IMR-90 (cell line): ENCODE data around the gene PIP4K2A. TPM values are rescaled to one million over a fixed set of nuclear protein-coding genes. Genes with fewer than 3 reads are reported as not detected.

Experiments used
- ATAC-seq: fragments of 200-7000 bp; cut with Tn5 transposase; 2 replicates; pipeline ENCODE4 v1.9.1; 2020; ENCODE audit warnings: low read depth, mild to moderate bottlenecking, moderate library complexity
- BruUV-seq: library from RNA; stranded (reverse); fragments of 400-500 nt; replicated peaks from 2 replicates; lab custom pipeline; 2021; lab: Mats Ljungman, UMichigan
- CTCF ChIA-PET: fragments of 300-600 bp; formaldehyde crosslinking; extraction: SDS; loops from one replicate; lab custom pipeline; 2021; ENCODE audit warnings: antibody characterized with exemption; lab: Yijun Ruan, JAX
- POLR2A ChIA-PET: fragments of 300-600 bp; sonication (Branson Sonifier 250); formaldehyde crosslinking; loops from one replicate; lab custom pipeline; 2022; ENCODE audit warnings: antibody characterized with exemption; ENCODE audit not compliant: unreplicated experiment; lab: Charles Lee
- DNase-seq: peaks from one replicate; pipeline ENCODE4 v3.0.0; 2013
- H2AFZ ChIP-seq: replicated peaks from 2 replicates; pipeline ENCODE3; 2013; ENCODE audit warnings: low read length, mild to moderate bottlenecking; ENCODE audit not compliant: poor library complexity
- H2AK5ac ChIP-seq: 2 replicates; pipeline ENCODE4 v1.6.1; 2013; ENCODE audit warnings: low read depth, low read length, inconsistent platforms
- H2AK9ac ChIP-seq: replicated peaks from 2 replicates; pipeline ENCODE3; 2013; ENCODE audit warnings: mild to moderate bottlenecking, low read depth, low read length, moderate library complexity; ENCODE audit not compliant: poor library complexity
- H2BK120ac ChIP-seq: 2 replicates; pipeline ENCODE4 v1.6.1; 2013; ENCODE audit warnings: low read depth, low read length, inconsistent platforms
- H2BK15ac ChIP-seq: 3 replicates; pipeline ENCODE4 v1.6.1; 2013; ENCODE audit warnings: low read depth, low read length, inconsistent platforms
- H2BK20ac ChIP-seq: 2 replicates; pipeline ENCODE4 v1.6.1; 2013; ENCODE audit warnings: low read depth, mild to moderate bottlenecking, inconsistent platforms, low read length, moderate library complexity
- H2BK5ac ChIP-seq: 2 replicates; pipeline ENCODE4 v1.6.1; 2013; ENCODE audit warnings: mild to moderate bottlenecking, low read depth, low read length, inconsistent platforms; ENCODE audit not compliant: poor library complexity, severe bottlenecking
- H3K14ac ChIP-seq: replicated peaks from 2 replicates; pipeline ENCODE4 v1.6.1; 2013; ENCODE audit warnings: low read depth, low read length, inconsistent platforms
- H3K18ac ChIP-seq: 2 replicates; pipeline ENCODE4 v1.6.1; 2013; ENCODE audit warnings: low read depth, low read length, control low read depth
- H3K23ac ChIP-seq: 2 replicates; pipeline ENCODE4 v1.6.1; 2013; ENCODE audit warnings: low read depth, low read length, inconsistent platforms
- H3K27ac ChIP-seq: 2 replicates; pipeline ENCODE4 v1.5.1; 2013; ENCODE audit warnings: mild to moderate bottlenecking, control low read depth, low read length; ENCODE audit not compliant: insufficient read depth
- H3K27me3 ChIP-seq: 2 replicates; pipeline ENCODE4 v1.6.1; 2013; ENCODE audit warnings: low read length; ENCODE audit not compliant: control insufficient read depth, insufficient read depth
- H3K36me3 ChIP-seq: 2 replicates; pipeline ENCODE4 v1.6.1; 2013; ENCODE audit warnings: low read length, mixed read lengths; ENCODE audit not compliant: control insufficient read depth, insufficient read depth
- H3K4ac ChIP-seq: 2 replicates; pipeline ENCODE4 v1.6.1; 2013; ENCODE audit warnings: low read depth, low read length, inconsistent platforms
- H3K4me1 ChIP-seq: 2 replicates; pipeline ENCODE4 v1.6.1; 2013; ENCODE audit warnings: low read length, mixed read lengths; ENCODE audit not compliant: control insufficient read depth, insufficient read depth
- H3K4me2 ChIP-seq: 2 replicates; pipeline ENCODE4 v1.6.1; 2013; ENCODE audit warnings: low read depth, mild to moderate bottlenecking, control low read depth, low read length, moderate library complexity
- H3K4me3 ChIP-seq: 2 replicates; pipeline ENCODE4 v1.5.1; 2013; ENCODE audit warnings: low read depth, mild to moderate bottlenecking, control low read depth, low read length, moderate library complexity; ENCODE audit not compliant: insufficient read depth
- H3K56ac ChIP-seq: 2 replicates; pipeline ENCODE4 v1.6.1; 2013; ENCODE audit warnings: low read length, inconsistent platforms; ENCODE audit not compliant: insufficient read depth; ENCODE audit errors: extremely low read depth
- H3K79me1 ChIP-seq, 2 experiments: 2 replicates each; pipeline ENCODE4 v1.6.1; 2013; ENCODE audit warnings: low read length in 2 of 2, inconsistent platforms in 1 of 2, low read depth in 1 of 2
- H3K9ac ChIP-seq: 2 replicates; pipeline ENCODE4 v1.6.1; 2013; ENCODE audit warnings: low read depth, low read length, control low read depth
- H3K9me1 ChIP-seq: 2 replicates; pipeline ENCODE4 v1.6.1; 2013; ENCODE audit warnings: low read length, inconsistent platforms; ENCODE audit not compliant: insufficient read depth
- H3K9me3 ChIP-seq: 2 replicates; pipeline ENCODE4 v1.6.1; 2013; ENCODE audit warnings: low read length; ENCODE audit not compliant: control insufficient read depth, insufficient read depth
- H4K20me1 ChIP-seq: 2 replicates; pipeline ENCODE4 v1.6.1; 2013; ENCODE audit warnings: low read length, inconsistent platforms; ENCODE audit not compliant: insufficient read depth
- H4K5ac ChIP-seq: 2 replicates; pipeline ENCODE4 v1.6.1; 2013; ENCODE audit warnings: mild to moderate bottlenecking, low read depth, low read length, control low read depth
- H4K8ac ChIP-seq, 2 experiments: 2 replicates each; pipeline ENCODE4 v1.6.1; 2013; ENCODE audit warnings: low read depth in 2 of 2, low read length in 2 of 2, control low read depth in 1 of 2, inconsistent platforms in 1 of 2
- H4K91ac ChIP-seq: 2 replicates; pipeline ENCODE4 v1.6.1; 2013; ENCODE audit warnings: low read depth, low read length, inconsistent platforms; ENCODE audit not compliant: insufficient read depth
- ELK1 ChIP-seq: fragments of 150-350 bp; IDR thresholded peaks from 2 replicates; pipeline ENCODE4 v1.6.1; 2016; ENCODE audit warnings: low read depth, mild to moderate bottlenecking, low read length, moderate library complexity, borderline replicate concordance
- FOS ChIP-seq: fragments of 150-350 bp; IDR thresholded peaks from 2 replicates; pipeline ENCODE4 v1.6.1; 2016; ENCODE audit warnings: low read depth, low read length
- MAZ ChIP-seq: IDR thresholded peaks from 2 replicates; pipeline ENCODE4 v1.6.1; 2012; ENCODE audit warnings: low read depth, mild to moderate bottlenecking, low read length, improper control_type of control experiment, moderate library complexity, borderline replicate concordance
- RAD21 ChIP-seq: IDR thresholded peaks from 2 replicates; pipeline ENCODE4 v1.6.1; 2012; ENCODE audit warnings: low read length, improper control_type of control experiment
- RCOR1 ChIP-seq: IDR thresholded peaks from 2 replicates; pipeline ENCODE4 v1.6.1; 2012; ENCODE audit warnings: mild to moderate bottlenecking, low read length, improper control_type of control experiment; ENCODE audit not compliant: insufficient replicate concordance
- RFX5 ChIP-seq: IDR thresholded peaks from 2 replicates; pipeline ENCODE4 v1.8.0; 2012; ENCODE audit warnings: low read depth, mild to moderate bottlenecking, low read length, moderate library complexity
- WGBS, 2 experiments: methylation state at CpG; one replicate each; pipeline versions ENCODE4 v1.1.5 to v1.1.7; 2013; ENCODE audit warnings: missing lambda C conversion rate in 2 of 2; ENCODE audit not compliant: insufficient read length in 1 of 2; ENCODE audit errors: extremely low coverage in 2 of 2; 5-methylcytosine and 5-hydroxymethylcytosine counted together
- dilution Hi-C: fragments of 300-500 bp; cut with HindIII; formaldehyde crosslinking; loops from one replicate; pipeline ENCODE4 v1.14.3; 2018; ENCODE audit warnings: low sequenced_read_pairs; ENCODE audit not compliant: unreplicated experiment
- in situ Hi-C: fragments of 300-500 bp; cut with MboI; formaldehyde crosslinking; loops from 3 replicates; pipeline ENCODE4 v1.14.3; 2019; ENCODE audit warnings: low sequenced_read_pairs, inconsistent platforms, mixed read lengths
- intact Hi-C: fragments of 100-400 bp; cut with micrococcal nuclease; formaldehyde crosslinking; loops from 2 replicates; pipeline ENCODE4 v1.10.0; 2022
- polyA plus RNA-seq, 3 experiments: library from polyadenylated mRNA; depleted of rRNA; stranded (reverse); fragments of >200 nt; gene quantifications; 2 replicates each; pipeline ENCODE4 v1.2.3, GENCODE V29; 2012; ENCODE audit warnings: low replicate concordance in 1 of 3
- total RNA-seq: library from RNA; depleted of rRNA; stranded (reverse); fragments of >200 nt; gene quantifications from 2 replicates; pipeline ENCODE4 v1.2.3, GENCODE V29; 2012
- TF ChIP-seq, protein P1 (sequence below): fragments of 150-350 bp; IDR thresholded peaks from 2 replicates; pipeline ENCODE4 v1.6.1; 2017; ENCODE audit warnings: mild to moderate bottlenecking, antibody characterized with exemption, low read length, low read depth

PIP4K2A gene
- total and polyA plus RNA-seq, 2 of the 4 experiments (the other 2 are of a cell fraction): 9.8 to 18.1 TPM

- Histone ChIP-seq H3K4me2 (no peak overlapping the region), H4K91ac (no peak overlapping the region), H2AK9ac (no peak overlapping the region), H3K14ac (no peak overlapping the region), H3K79me1 (no peaks in the 10 kb centered on the region), H2AK5ac (no peak overlapping the region), H3K27me3 (no peaks in the 10 kb centered on the region), H2BK15ac (no peak overlapping the region), H3K56ac (no peak overlapping the region), H2BK120ac (no peak overlapping the region), H3K18ac (no peak overlapping the region), H3K9ac (no peak overlapping the region), H3K9me3 (no peaks in the 10 kb centered on the region), H3K36me3 (peaks cover 8% of the 10 kb centered on the region), H3K4ac (no peak overlapping the region), H4K5ac (no peak overlapping the region), H3K4me3 (no peak overlapping the region), H3K9me1 (peaks cover 4% of the 10 kb centered on the region; the same call in 1 of the 2 replicates), H3K23ac (no peak overlapping the region), H3K4me1 (no peaks in the 10 kb centered on the region), H3K27ac (no peak overlapping the region), H4K20me1 (no peaks in the 10 kb centered on the region), H2BK20ac (no peak overlapping the region), H2AFZ (no peak overlapping the region), H4K8ac (no peak overlapping the region), H2BK5ac (no peak overlapping the region)
- no CpG with 5 or more reads among the region's 5 CpGs for WGBS, 2 experiments
- intact Hi-C loops (no loop called here), in situ Hi-C loops (loop anchor here (25.0 kb wide), 1 partner anchor 550 kb away; the partner anchor contains the start of gene DNAJC1), dilution Hi-C loops (no loop called here)
- ChIA-PET CTCF (no interaction called here), POLR2A (no interaction called here)
- DNase-seq (no peak), ATAC-seq (no peak)
- BruUV-seq: no TSS peak
- no peak for TF ChIP-seq MAZ
- TF ChIP-seq RFX5: no peak
- no peak for TF ChIP-seq FOS
- TF ChIP-seq RAD21: no peak
- TF ChIP-seq, protein P1, sequence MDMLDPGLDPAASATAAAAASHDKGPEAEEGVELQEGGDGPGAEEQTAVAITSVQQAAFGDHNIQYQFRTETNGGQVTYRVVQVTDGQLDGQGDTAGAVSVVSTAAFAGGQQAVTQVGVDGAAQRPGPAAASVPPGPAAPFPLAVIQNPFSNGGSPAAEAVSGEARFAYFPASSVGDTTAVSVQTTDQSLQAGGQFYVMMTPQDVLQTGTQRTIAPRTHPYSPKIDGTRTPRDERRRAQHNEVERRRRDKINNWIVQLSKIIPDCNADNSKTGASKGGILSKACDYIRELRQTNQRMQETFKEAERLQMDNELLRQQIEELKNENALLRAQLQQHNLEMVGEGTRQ: no peak
- no peak for TF ChIP-seq ELK1
- no peak for TF ChIP-seq RCOR1
Measured at GRCh38 chr10:22561909-22562308, 152.5 kb downstream of the PIP4K2A start.
